ENCODE results near the gene STXBP5L.

DNA sequence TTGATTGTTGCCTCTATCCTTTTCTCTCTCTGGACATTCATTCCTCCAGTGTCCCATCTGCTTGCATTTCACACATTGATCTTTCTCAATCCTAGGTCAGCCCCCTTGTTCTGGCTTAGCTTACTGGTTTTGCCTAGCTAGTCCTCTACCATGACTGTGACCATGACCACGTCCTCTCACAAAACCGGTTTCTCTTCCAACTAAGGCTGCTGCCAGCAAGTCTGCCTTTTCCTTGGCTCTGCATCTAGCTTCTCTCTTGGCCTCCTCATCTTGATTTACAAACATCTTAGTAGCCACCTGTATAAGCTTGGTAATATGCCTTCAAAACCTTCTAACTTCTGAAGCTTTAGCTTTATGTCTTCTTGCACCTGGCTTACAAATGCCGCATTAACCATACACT is 167.2 kb downstream of the STXBP5L start:
- TF ChIP-seq GATA2 (IDR thresholded peaks at IDR 0.05; ENCODE audit: low read depth, low read length): no peak
- TF ChIP-seq GATA3 (IDR thresholded peaks at IDR 0.05; ENCODE audit: low read depth, low read length): no peak

Measured in SH-SY5Y (cell line).